Panc1 (cell line): Measurements from ENCODE around the gene DDX52. TPM values are rescaled to one million over a fixed set of nuclear protein-coding genes. Genes with fewer than 3 reads are reported as not detected.
A peak's percentile ranks its signal among the peaks of the same experiment; 100 is the strongest.

Source experiments
- ATAC-seq: fragments of 200-7000 bp; cut with Tn5 transposase; 2 replicates; pipeline ENCODE4 v1.9.1; 2020; ENCODE audit warnings: mild to moderate bottlenecking, moderate library complexity
- BruUV-seq: library from RNA; stranded (reverse); fragments of 400-500 nt; replicated peaks from 2 replicates; lab custom pipeline; 2021; lab: Mats Ljungman, UMichigan
- CTCF ChIA-PET: fragments of 300-600 bp; sonication (Branson Sonifier 250); formaldehyde crosslinking; loops from one replicate; lab custom pipeline; 2022; ENCODE audit warnings: antibody characterized with exemption; lab: Charles Lee
- POLR2A ChIA-PET: fragments of 300-600 bp; sonication (Branson Sonifier 250); formaldehyde crosslinking; loops from one replicate; lab custom pipeline; 2022; ENCODE audit warnings: antibody characterized with exemption; lab: Charles Lee
- DNase-seq: peaks from one replicate; pipeline ENCODE4 v3.0.0-alpha.2; 2010; ENCODE audit warnings: low read depth, low spot score
- H3K27ac ChIP-seq: 2 replicates; pipeline ENCODE4 v1.5.1; 2011; ENCODE audit warnings: mild to moderate bottlenecking, low read length, inconsistent platforms
- H3K27me3 ChIP-seq: fragments of 200-500 bp; sonication (Bioruptor generic); 2 replicates; pipeline ENCODE4 v1.6.0; 2014; ENCODE audit warnings: low read length, inconsistent platforms; ENCODE audit not compliant: control insufficient read depth, insufficient read depth
- H3K36me3 ChIP-seq: fragments of 200-500 bp; sonication (Bioruptor generic); 2 replicates; pipeline ENCODE4 v1.5.1; 2014; ENCODE audit warnings: inconsistent platforms, mild to moderate bottlenecking, low read length, moderate library complexity; ENCODE audit not compliant: control insufficient read depth, insufficient read depth
- H3K4me1 ChIP-seq: 2 replicates; pipeline ENCODE4 v1.5.1; 2011; ENCODE audit warnings: inconsistent platforms, mild to moderate bottlenecking, low read length, moderate library complexity; ENCODE audit not compliant: control insufficient read depth, insufficient read depth
- H3K4me3 ChIP-seq, 2 experiments: 2 replicates each; pipeline ENCODE4 v1.5.1; 2011 to 2012; ENCODE audit warnings: low read depth in 2 of 2, low read length in 2 of 2, mild to moderate bottlenecking in 2 of 2, inconsistent platforms in 1 of 2, moderate library complexity in 1 of 2
- H3K9me3 ChIP-seq: fragments of 200-500 bp; sonication (Bioruptor generic); 2 replicates; pipeline ENCODE4 v1.5.1; 2014; ENCODE audit warnings: low read depth, mild to moderate bottlenecking, inconsistent platforms, low read length, moderate library complexity; ENCODE audit not compliant: control insufficient read depth, insufficient read depth
- CTCF ChIP-seq: fragments of 450-650 bp; IDR thresholded peaks from 2 replicates; pipeline ENCODE4 v1.5.1; 2017; ENCODE audit warnings: mild to moderate bottlenecking
- POLR2AphosphoS5 ChIP-seq: IDR thresholded peaks from 2 replicates; pipeline ENCODE4 v1.6.1; 2012; ENCODE audit warnings: mild to moderate bottlenecking, low read depth, low read length, moderate library complexity
- REST ChIP-seq, 2 experiments: IDR thresholded peaks; 2 replicates each; pipeline ENCODE4 v1.6.1; 2011 to 2012; ENCODE audit warnings: low read depth in 2 of 2, control low read depth in 1 of 2, low read length in 1 of 2, mild to moderate bottlenecking in 1 of 2, moderate library complexity in 1 of 2; ENCODE audit not compliant: insufficient read depth in 1 of 2
- SIN3A ChIP-seq: IDR thresholded peaks from 2 replicates; pipeline ENCODE4 v1.6.1; 2012; ENCODE audit warnings: low read depth, mild to moderate bottlenecking, low read length, moderate library complexity, borderline replicate concordance; ENCODE audit not compliant: insufficient read depth
- TCF7L2 ChIP-seq: IDR thresholded peaks from 2 replicates; pipeline ENCODE4 v1.6.1; 2011; ENCODE audit warnings: mild to moderate bottlenecking, low read depth, low read length, inconsistent platforms
- in situ Hi-C: cut with HindIII; loops from 2 replicates; pipeline ENCODE4 v1.10.0; 2016; ENCODE audit warnings: low sequenced_read_pairs, low pct_unique_long_range_greater_than_20kb
- intact Hi-C: fragments of 100-400 bp; cut with micrococcal nuclease; formaldehyde crosslinking; loops from one replicate; pipeline ENCODE4 v1.10.0; 2022; ENCODE audit not compliant: unreplicated experiment
- total RNA-seq: library from RNA; stranded (reverse); gene quantifications from one replicate; pipeline ENCODE4 v1.2.1, GENCODE V29; 2021; ENCODE audit not compliant: unreplicated experiment

Gene DDX52
- total RNA-seq, 1 experiment from 2014 or later: 16.5 TPM

- in situ Hi-C loops: no loop called here
- ATAC-seq (no peak), DNase-seq (peak; percentile 15)
- Histone ChIP-seq H3K4me1 (no peaks in the 10 kb centered on the region), H3K27me3 (no peaks in the 10 kb centered on the region), H3K4me3 (no peak overlapping the region), H3K27ac (no peak overlapping the region), H3K36me3 (no peaks in the 10 kb centered on the region), H3K9me3 (no peaks in the 10 kb centered on the region)
- CTCF ChIA-PET: interaction anchor here (0.6 kb wide), 1 partner anchor 144 kb away, joined by 9 read pairs; no protein-coding TSS in a partner anchor
- no TSS peak for BruUV-seq
- TF ChIP-seq TCF7L2 (no peak), CTCF (no peak), POLR2AphosphoS5 (no peak), REST (IDR thresholded peaks at IDR 0.05; ENCODE audit: insufficient read depth in 1 of 2, low read depth in 2 of 2, low read length in 1 of 2) (no peak)
- POLR2A ChIA-PET: no interaction called here
- intact Hi-C loops: no loop called here
Observed at GRCh38 chr17:37671824-37672547, 28.7 kb upstream of the DDX52 start.

- BruUV-seq: no TSS peak
- Histone ChIP-seq H3K36me3 (no peaks in the 10 kb centered on the region), H3K27me3 (no peaks in the 10 kb centered on the region), H3K27ac (no peak overlapping the region), H3K4me1 (no peaks in the 10 kb centered on the region), H3K9me3 (no peaks in the 10 kb centered on the region), H3K4me3 (no peak overlapping the region)
- DNase-seq (no peak), ATAC-seq (no peak)
- intact Hi-C loops (no loop called here), in situ Hi-C loops (no loop called here)
- ChIA-PET CTCF (interaction anchor here (0.6 kb wide), 1 partner anchor 145 kb away, joined by 9 read pairs; no protein-coding TSS in a partner anchor), POLR2A (interaction anchor here (0.6 kb wide), 1 partner anchor 1942 kb away, joined by 3 read pairs; no protein-coding TSS in a partner anchor)
- TF ChIP-seq REST (IDR thresholded peaks at IDR 0.05; ENCODE audit: insufficient read depth in 1 of 2, low read depth in 2 of 2, low read length in 1 of 2) (no peak), TCF7L2 (no peak), POLR2AphosphoS5 (no peak), SIN3A (no peak), CTCF (no peak)
Observed at GRCh38 chr17:37671028-37671823, 28.0 kb upstream of the DDX52 start.
